Panc1 (cell line): ENCODE results near the gene FIBCD1. TPM values are rescaled to one million over a fixed set of nuclear protein-coding genes. Genes with fewer than 3 reads are reported as not detected.
"Not testable (repeated sequence)": the region's sequence is repeated elsewhere in the genome, so short reads cannot be mapped to it uniquely, and the experiment has no call there.

Source experiments
- ATAC-seq: fragments of 200-7000 bp; cut with Tn5 transposase; 2 replicates; pipeline ENCODE4 v1.9.1; 2020; ENCODE audit warnings: mild to moderate bottlenecking, moderate library complexity
- BruUV-seq: library from RNA; stranded (reverse); fragments of 400-500 nt; replicated peaks from 2 replicates; lab custom pipeline; 2021; lab: Mats Ljungman, UMichigan
- CTCF ChIA-PET: fragments of 300-600 bp; sonication (Branson Sonifier 250); formaldehyde crosslinking; loops from one replicate; lab custom pipeline; 2022; ENCODE audit warnings: antibody characterized with exemption; lab: Charles Lee
- POLR2A ChIA-PET: fragments of 300-600 bp; sonication (Branson Sonifier 250); formaldehyde crosslinking; loops from one replicate; lab custom pipeline; 2022; ENCODE audit warnings: antibody characterized with exemption; lab: Charles Lee
- DNase-seq: peaks from one replicate; pipeline ENCODE4 v3.0.0-alpha.2; 2010; ENCODE audit warnings: low read depth, low spot score
- H3K27ac ChIP-seq: 2 replicates; pipeline ENCODE4 v1.5.1; 2011; ENCODE audit warnings: mild to moderate bottlenecking, low read length, inconsistent platforms
- H3K27me3 ChIP-seq: fragments of 200-500 bp; sonication (Bioruptor generic); 2 replicates; pipeline ENCODE4 v1.6.0; 2014; ENCODE audit warnings: low read length, inconsistent platforms; ENCODE audit not compliant: control insufficient read depth, insufficient read depth
- H3K36me3 ChIP-seq: fragments of 200-500 bp; sonication (Bioruptor generic); 2 replicates; pipeline ENCODE4 v1.5.1; 2014; ENCODE audit warnings: inconsistent platforms, mild to moderate bottlenecking, low read length, moderate library complexity; ENCODE audit not compliant: control insufficient read depth, insufficient read depth
- H3K4me1 ChIP-seq: 2 replicates; pipeline ENCODE4 v1.5.1; 2011; ENCODE audit warnings: inconsistent platforms, mild to moderate bottlenecking, low read length, moderate library complexity; ENCODE audit not compliant: control insufficient read depth, insufficient read depth
- H3K4me3 ChIP-seq, 2 experiments: 2 replicates each; pipeline ENCODE4 v1.5.1; 2011 to 2012; ENCODE audit warnings: low read depth in 2 of 2, low read length in 2 of 2, mild to moderate bottlenecking in 2 of 2, inconsistent platforms in 1 of 2, moderate library complexity in 1 of 2
- H3K9me3 ChIP-seq: fragments of 200-500 bp; sonication (Bioruptor generic); 2 replicates; pipeline ENCODE4 v1.5.1; 2014; ENCODE audit warnings: low read depth, mild to moderate bottlenecking, inconsistent platforms, low read length, moderate library complexity; ENCODE audit not compliant: control insufficient read depth, insufficient read depth
- POLR2AphosphoS5 ChIP-seq: IDR thresholded peaks from 2 replicates; pipeline ENCODE4 v1.6.1; 2012; ENCODE audit warnings: mild to moderate bottlenecking, low read depth, low read length, moderate library complexity
- SIN3A ChIP-seq: IDR thresholded peaks from 2 replicates; pipeline ENCODE4 v1.6.1; 2012; ENCODE audit warnings: low read depth, mild to moderate bottlenecking, low read length, moderate library complexity, borderline replicate concordance; ENCODE audit not compliant: insufficient read depth
- TCF7L2 ChIP-seq: IDR thresholded peaks from 2 replicates; pipeline ENCODE4 v1.6.1; 2011; ENCODE audit warnings: mild to moderate bottlenecking, low read depth, low read length, inconsistent platforms
- in situ Hi-C: cut with HindIII; loops from 2 replicates; pipeline ENCODE4 v1.10.0; 2016; ENCODE audit warnings: low sequenced_read_pairs, low pct_unique_long_range_greater_than_20kb
- intact Hi-C: fragments of 100-400 bp; cut with micrococcal nuclease; formaldehyde crosslinking; loops from one replicate; pipeline ENCODE4 v1.10.0; 2022; ENCODE audit not compliant: unreplicated experiment
- total RNA-seq: library from RNA; stranded (reverse); gene quantifications from one replicate; pipeline ENCODE4 v1.2.1, GENCODE V29; 2021; ENCODE audit not compliant: unreplicated experiment
- TF ChIP-seq, protein P1 (sequence below), 2 experiments: IDR thresholded peaks; 2 replicates each; pipeline ENCODE4 v1.6.1; 2011 to 2012; ENCODE audit warnings: low read depth in 2 of 2, control low read depth in 1 of 2, low read length in 1 of 2, mild to moderate bottlenecking in 1 of 2, moderate library complexity in 1 of 2; ENCODE audit not compliant: insufficient read depth in 1 of 2
- TF ChIP-seq, protein P2 (sequence below): fragments of 450-650 bp; IDR thresholded peaks from 2 replicates; pipeline ENCODE4 v1.5.1; 2017; ENCODE audit warnings: mild to moderate bottlenecking

Gene FIBCD1
- total RNA-seq, 1 experiment from 2014 or later = 16.3 TPM

DNA sequence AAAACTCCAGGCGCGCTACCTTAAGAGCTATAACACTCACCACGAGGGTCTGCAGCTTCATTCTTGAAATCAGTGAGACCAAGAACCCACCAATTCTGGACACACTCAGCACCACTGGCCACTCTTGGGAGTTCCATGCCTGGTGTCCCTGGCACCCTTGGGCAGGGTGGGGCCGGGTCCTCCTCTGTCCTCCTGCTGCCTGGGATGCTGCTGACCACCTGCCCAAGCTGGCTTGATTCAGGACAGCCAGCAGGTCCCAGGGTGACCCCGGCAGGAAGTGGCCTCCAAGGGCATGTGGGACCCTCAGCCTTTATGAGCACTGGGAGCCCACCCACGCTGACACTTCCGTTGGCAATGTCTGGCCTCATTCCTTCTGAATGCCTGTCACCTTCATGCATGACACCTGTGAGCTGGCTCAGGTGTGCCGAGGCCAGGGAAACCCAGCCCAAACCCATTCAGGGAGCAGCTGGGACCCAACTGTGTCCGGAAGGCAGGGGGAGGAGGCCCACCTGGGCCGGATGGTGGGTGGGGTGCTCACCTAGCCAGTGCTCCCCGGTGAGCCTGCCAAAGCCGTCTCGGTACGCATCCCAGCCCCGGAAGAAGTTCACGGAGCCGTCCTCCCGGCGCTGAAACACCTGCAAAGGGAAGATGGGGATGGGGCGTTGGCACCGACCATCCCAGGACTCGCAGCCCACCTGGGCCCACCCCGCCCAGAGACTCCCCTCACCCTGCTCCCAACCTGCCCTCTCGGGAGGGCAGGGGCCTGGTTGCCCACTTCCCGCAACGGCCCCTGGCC lies 27.6 kb downstream of the FIBCD1 start:
- intact Hi-C loops = no loop called here
- no peak for DNase-seq
- no peak for TF ChIP-seq TCF7L2
- TF ChIP-seq, protein P1, sequence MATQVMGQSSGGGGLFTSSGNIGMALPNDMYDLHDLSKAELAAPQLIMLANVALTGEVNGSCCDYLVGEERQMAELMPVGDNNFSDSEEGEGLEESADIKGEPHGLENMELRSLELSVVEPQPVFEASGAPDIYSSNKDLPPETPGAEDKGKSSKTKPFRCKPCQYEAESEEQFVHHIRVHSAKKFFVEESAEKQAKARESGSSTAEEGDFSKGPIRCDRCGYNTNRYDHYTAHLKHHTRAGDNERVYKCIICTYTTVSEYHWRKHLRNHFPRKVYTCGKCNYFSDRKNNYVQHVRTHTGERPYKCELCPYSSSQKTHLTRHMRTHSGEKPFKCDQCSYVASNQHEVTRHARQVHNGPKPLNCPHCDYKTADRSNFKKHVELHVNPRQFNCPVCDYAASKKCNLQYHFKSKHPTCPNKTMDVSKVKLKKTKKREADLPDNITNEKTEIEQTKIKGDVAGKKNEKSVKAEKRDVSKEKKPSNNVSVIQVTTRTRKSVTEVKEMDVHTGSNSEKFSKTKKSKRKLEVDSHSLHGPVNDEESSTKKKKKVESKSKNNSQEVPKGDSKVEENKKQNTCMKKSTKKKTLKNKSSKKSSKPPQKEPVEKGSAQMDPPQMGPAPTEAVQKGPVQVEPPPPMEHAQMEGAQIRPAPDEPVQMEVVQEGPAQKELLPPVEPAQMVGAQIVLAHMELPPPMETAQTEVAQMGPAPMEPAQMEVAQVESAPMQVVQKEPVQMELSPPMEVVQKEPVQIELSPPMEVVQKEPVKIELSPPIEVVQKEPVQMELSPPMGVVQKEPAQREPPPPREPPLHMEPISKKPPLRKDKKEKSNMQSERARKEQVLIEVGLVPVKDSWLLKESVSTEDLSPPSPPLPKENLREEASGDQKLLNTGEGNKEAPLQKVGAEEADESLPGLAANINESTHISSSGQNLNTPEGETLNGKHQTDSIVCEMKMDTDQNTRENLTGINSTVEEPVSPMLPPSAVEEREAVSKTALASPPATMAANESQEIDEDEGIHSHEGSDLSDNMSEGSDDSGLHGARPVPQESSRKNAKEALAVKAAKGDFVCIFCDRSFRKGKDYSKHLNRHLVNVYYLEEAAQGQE (IDR thresholded peaks at IDR 0.05; ENCODE audit: insufficient read depth in 1 of 2, low read depth in 2 of 2, low read length in 1 of 2) = no peak
- TF ChIP-seq, protein P2, sequence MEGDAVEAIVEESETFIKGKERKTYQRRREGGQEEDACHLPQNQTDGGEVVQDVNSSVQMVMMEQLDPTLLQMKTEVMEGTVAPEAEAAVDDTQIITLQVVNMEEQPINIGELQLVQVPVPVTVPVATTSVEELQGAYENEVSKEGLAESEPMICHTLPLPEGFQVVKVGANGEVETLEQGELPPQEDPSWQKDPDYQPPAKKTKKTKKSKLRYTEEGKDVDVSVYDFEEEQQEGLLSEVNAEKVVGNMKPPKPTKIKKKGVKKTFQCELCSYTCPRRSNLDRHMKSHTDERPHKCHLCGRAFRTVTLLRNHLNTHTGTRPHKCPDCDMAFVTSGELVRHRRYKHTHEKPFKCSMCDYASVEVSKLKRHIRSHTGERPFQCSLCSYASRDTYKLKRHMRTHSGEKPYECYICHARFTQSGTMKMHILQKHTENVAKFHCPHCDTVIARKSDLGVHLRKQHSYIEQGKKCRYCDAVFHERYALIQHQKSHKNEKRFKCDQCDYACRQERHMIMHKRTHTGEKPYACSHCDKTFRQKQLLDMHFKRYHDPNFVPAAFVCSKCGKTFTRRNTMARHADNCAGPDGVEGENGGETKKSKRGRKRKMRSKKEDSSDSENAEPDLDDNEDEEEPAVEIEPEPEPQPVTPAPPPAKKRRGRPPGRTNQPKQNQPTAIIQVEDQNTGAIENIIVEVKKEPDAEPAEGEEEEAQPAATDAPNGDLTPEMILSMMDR = no peak
- TF ChIP-seq POLR2AphosphoS5 = no peak
- no peak for TF ChIP-seq SIN3A
- ATAC-seq = no peak
- no peak overlapping the region for H3K4me3 ChIP-seq
- 0 out of 2 replicates have a peak, but pooled peaks cover 4% of the 10 kb centered on the region for H3K4me1 ChIP-seq
- in situ Hi-C loops = no loop called here
- no peaks in the 10 kb centered on the region for H3K27me3 ChIP-seq
- H3K27ac ChIP-seq = no peak overlapping the region
- no peaks in the 10 kb centered on the region for H3K9me3 ChIP-seq
- CTCF ChIA-PET = interaction anchor here (0.6 kb wide), 1 partner anchor 17 kb away, joined by 5 read pairs; no protein-coding TSS in a partner anchor
- no TSS peak for BruUV-seq
- POLR2A ChIA-PET = no interaction called here
- no peaks in the 10 kb centered on the region for H3K36me3 ChIP-seq

DNA sequence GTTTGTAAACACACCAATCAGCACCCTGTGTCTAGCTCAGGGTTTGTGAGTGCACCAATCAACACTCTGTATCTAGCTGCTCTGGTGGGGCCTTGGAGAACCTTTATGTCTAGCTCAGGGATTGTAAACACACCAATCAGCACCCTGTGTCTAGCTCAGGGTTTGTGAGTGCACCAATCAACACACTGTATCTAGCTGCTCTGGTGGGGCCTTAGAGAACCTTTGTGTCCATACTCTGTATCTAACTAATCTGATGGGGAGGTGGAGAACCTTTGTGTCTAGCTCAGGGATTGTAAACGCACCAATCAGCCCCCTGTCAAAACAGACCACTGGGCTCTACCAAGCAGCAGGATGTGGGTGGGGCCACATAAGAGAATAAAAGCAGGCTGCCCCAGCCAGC lies 28.4 kb downstream of the FIBCD1 start:
- CTCF ChIA-PET = interaction anchor here (0.6 kb wide), 1 partner anchor 18 kb away, joined by 5 read pairs; no protein-coding TSS in a partner anchor
- DNase-seq, H3K4me3 ChIP-seq, BruUV-seq, H3K4me1 ChIP-seq, H3K9me3 ChIP-seq, H3K27ac ChIP-seq, in situ Hi-C loops, POLR2A ChIA-PET, ATAC-seq, H3K36me3 ChIP-seq, H3K27me3 ChIP-seq, intact Hi-C loops: not testable (repeated sequence)

DNA sequence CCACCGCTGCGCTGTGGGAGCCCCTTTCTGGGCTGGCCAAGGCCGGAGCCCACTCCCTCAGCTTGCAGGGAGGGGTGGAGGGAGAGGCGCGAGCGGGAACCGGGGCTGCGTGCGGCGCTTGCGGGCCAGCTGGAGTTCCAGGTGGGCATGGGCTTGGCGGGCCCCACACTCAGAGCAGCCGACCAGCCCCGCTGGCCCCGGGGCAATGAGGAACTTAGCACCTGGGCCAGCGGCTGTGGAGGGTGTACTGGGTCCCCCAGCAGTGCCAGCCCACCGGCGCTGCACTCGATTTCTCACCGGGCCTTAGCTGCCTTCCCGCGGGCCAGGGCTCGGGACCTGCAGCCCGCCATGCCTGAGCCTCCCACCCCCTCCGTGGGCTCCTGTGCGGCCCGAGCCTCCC lies 29.0 kb downstream of the FIBCD1 start:
- BruUV-seq, CTCF ChIA-PET, H3K36me3 ChIP-seq, intact Hi-C loops, H3K9me3 ChIP-seq, H3K4me3 ChIP-seq, H3K27me3 ChIP-seq, ATAC-seq, DNase-seq, in situ Hi-C loops, H3K27ac ChIP-seq, H3K4me1 ChIP-seq, POLR2A ChIA-PET: not testable (repeated sequence)
